ENCODE data around the gene TOP3A. TPM values are rescaled to one million over a fixed set of nuclear protein-coding genes. Genes with fewer than 3 reads are reported as not detected.

Gene TOP3A
- total RNA-seq, 1 experiment from 2014 or later: 100 TPM

DNA sequence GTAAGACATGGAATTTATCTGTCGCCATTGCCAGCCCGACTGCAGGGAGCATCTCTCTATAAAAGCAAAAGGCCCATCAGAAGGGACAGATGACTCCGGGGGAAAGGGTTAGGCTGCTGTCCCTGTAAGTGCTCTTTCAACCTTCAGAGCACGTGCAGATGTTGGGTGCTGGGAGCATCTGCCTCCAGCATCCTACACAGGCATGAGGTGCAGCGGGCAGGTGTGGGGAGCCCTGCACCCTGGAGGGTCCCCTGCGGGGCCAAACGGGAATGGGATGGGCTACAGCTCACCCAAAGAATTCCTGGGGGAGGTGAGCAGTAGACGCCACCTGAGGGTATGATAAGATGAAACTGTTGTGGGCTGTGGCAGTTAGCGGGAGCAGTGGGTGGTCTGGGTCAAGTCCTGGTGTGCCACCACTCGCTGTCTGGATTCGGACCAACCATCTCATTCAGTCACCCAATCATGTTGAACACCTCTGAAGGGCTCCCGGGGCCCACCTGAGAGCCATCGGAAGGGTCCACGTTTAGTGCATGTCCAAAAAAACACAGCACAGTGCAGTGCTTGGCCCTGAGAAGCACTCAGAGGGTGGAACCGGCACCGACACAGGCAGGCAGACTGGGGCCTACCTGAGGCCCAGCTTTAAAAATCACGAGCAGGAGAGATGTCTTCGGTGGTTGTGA lies 4.1 kb upstream of the TOP3A start:
- Histone ChIP-seq H3K27ac (ENCODE audit: low read depth, low read length, poor library complexity, severe bottlenecking) (no peak overlapping the region), H3K9me3 (ENCODE audit: low read depth, low read length, poor library complexity, severe bottlenecking) (no peaks in the 10 kb centered on the region), H3K4me3 (ENCODE audit: low read depth, low read length, poor library complexity, severe bottlenecking) (no peak overlapping the region), H3K4me1 (ENCODE audit: insufficient read depth, low read length, poor library complexity, severe bottlenecking) (peaks cover 16% of the 10 kb centered on the region), H3K27me3 (replicated peaks; ENCODE audit: insufficient read depth, low read depth, low read length, poor library complexity) (no peaks in the 10 kb centered on the region), H3K36me3 (ENCODE audit: insufficient read depth, low read length, poor library complexity, severe bottlenecking) (peaks cover 9% of the 10 kb centered on the region)
- no peak for TF ChIP-seq CTCF (conservative IDR thresholded peaks at IDR 0.05; ENCODE audit: low read depth, low read length)
- TF ChIP-seq EZH2 (IDR thresholded peaks at IDR 0.05; ENCODE audit: borderline replicate concordance, low read depth, low read length, poor library complexity, severe bottlenecking): no peak
- ChIA-PET CTCF (no interaction called here), POLR2A (ENCODE audit: low non-redundant PET) (no interaction called here)
- intact Hi-C loops (cut with micrococcal nuclease; ENCODE audit: unreplicated experiment): no loop called here
- no TSS peak for BruUV-seq (replicated peaks)
- DNase-seq (ENCODE audit: low spot score): no peak

DNA sequence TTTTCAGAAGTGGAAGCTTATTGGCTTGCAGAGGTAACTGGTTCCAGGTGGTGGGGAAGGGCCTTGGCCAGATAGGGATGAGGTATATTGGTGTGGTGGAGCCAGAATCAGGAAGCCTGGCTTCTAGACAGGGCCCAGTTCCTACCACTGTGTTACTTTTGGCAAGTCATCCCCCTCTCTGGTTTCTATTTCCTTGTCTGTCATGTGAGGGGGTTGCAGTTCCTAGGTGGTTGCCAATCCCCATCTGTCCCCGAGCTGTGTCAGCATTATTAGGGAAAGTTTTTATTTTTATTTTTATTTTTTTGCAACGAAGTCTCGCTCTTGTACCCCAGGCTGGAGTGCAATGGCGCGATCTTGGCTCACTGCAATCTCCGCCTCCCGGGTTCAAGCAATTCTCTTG lies 3.3 kb upstream of the TOP3A start:
- Histone ChIP-seq H3K36me3 (ENCODE audit: insufficient read depth, low read length, poor library complexity, severe bottlenecking) (peaks cover 8% of the 10 kb centered on the region), H3K9me3 (ENCODE audit: low read depth, low read length, poor library complexity, severe bottlenecking) (no peaks in the 10 kb centered on the region), H3K27me3 (replicated peaks; ENCODE audit: insufficient read depth, low read depth, low read length, poor library complexity) (no peaks in the 10 kb centered on the region), H3K4me1 (ENCODE audit: insufficient read depth, low read length, poor library complexity, severe bottlenecking) (peaks cover 21% of the 10 kb centered on the region), H3K4me3 (ENCODE audit: low read depth, low read length, poor library complexity, severe bottlenecking) (no peak overlapping the region), H3K27ac (ENCODE audit: low read depth, low read length, poor library complexity, severe bottlenecking) (no peak overlapping the region)
- DNase-seq (ENCODE audit: low spot score): no peak
- POLR2A ChIA-PET (ENCODE audit: low non-redundant PET): no interaction called here
- CTCF ChIA-PET: no interaction called here
- intact Hi-C loops (cut with micrococcal nuclease; ENCODE audit: unreplicated experiment): no loop called here
- no peak for TF ChIP-seq EZH2 (IDR thresholded peaks at IDR 0.05; ENCODE audit: borderline replicate concordance, low read depth, low read length, poor library complexity, severe bottlenecking)
- TF ChIP-seq CTCF (conservative IDR thresholded peaks at IDR 0.05; ENCODE audit: low read depth, low read length): no peak
- BruUV-seq (replicated peaks): no TSS peak

DNA sequence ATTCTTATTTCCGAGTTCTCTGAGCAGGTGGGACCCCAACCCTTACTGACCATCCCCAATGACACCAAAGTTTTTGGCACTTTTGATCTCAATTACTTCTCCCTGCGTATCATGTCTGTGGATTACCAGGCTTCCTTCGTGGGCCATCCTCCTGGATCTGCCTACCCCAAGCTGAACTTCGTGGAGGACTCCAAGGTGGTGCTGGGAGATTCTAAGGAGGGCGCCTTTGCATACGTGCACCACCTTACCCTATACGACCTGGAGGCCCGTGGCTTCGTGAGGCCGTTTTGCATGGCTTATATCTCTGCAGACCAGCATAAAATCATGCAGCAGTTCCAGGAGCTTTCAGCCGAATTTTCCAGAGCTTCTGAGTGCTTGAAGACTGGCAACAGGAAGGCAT lies 1.2 kb upstream of the TOP3A start:
- peak overlapping the region; percentile 90 for H3K4me3 ChIP-seq (ENCODE audit: low read depth, low read length, poor library complexity, severe bottlenecking)
- no peak for DNase-seq (ENCODE audit: low spot score)
- peaks cover 22% of the 10 kb centered on the region for H3K36me3 ChIP-seq (ENCODE audit: insufficient read depth, low read length, poor library complexity, severe bottlenecking)
- ChIA-PET CTCF (no interaction called here), POLR2A (ENCODE audit: low non-redundant PET) (no interaction called here)
- no peaks in the 10 kb centered on the region for H3K27me3 ChIP-seq (replicated peaks; ENCODE audit: insufficient read depth, low read depth, low read length, poor library complexity)
- no peaks in the 10 kb centered on the region for H3K9me3 ChIP-seq (ENCODE audit: low read depth, low read length, poor library complexity, severe bottlenecking)
- intact Hi-C loops (cut with micrococcal nuclease; ENCODE audit: unreplicated experiment): no loop called here
- no peak for TF ChIP-seq EZH2 (IDR thresholded peaks at IDR 0.05; ENCODE audit: borderline replicate concordance, low read depth, low read length, poor library complexity, severe bottlenecking)
- no peak for TF ChIP-seq CTCF (conservative IDR thresholded peaks at IDR 0.05; ENCODE audit: low read depth, low read length)
- no TSS peak for BruUV-seq (replicated peaks)
- peaks cover 30% of the 10 kb centered on the region for H3K4me1 ChIP-seq (ENCODE audit: insufficient read depth, low read length, poor library complexity, severe bottlenecking)
- H3K27ac ChIP-seq (ENCODE audit: low read depth, low read length, poor library complexity, severe bottlenecking): peak overlapping the region; percentile 86

Measured in A673 (cell line).